ENCODE measurements around the gene ZNF536.

GRCh38 chr19:30349131-30349730, 23.0 kb upstream of the ZNF536 start:
- TF ChIP-seq, protein P1, sequence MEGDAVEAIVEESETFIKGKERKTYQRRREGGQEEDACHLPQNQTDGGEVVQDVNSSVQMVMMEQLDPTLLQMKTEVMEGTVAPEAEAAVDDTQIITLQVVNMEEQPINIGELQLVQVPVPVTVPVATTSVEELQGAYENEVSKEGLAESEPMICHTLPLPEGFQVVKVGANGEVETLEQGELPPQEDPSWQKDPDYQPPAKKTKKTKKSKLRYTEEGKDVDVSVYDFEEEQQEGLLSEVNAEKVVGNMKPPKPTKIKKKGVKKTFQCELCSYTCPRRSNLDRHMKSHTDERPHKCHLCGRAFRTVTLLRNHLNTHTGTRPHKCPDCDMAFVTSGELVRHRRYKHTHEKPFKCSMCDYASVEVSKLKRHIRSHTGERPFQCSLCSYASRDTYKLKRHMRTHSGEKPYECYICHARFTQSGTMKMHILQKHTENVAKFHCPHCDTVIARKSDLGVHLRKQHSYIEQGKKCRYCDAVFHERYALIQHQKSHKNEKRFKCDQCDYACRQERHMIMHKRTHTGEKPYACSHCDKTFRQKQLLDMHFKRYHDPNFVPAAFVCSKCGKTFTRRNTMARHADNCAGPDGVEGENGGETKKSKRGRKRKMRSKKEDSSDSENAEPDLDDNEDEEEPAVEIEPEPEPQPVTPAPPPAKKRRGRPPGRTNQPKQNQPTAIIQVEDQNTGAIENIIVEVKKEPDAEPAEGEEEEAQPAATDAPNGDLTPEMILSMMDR (IDR thresholded peaks at IDR 0.05; ENCODE audit: insufficient read depth, low read depth, low read length) = no peak
- no peak for TF ChIP-seq EZH2 (IDR thresholded peaks at IDR 0.05; ENCODE audit: insufficient read depth, low read length)

Measured in astrocyte (in vitro differentiated cells and primary cell).